Uterus (tissue), 2 donors: ENCODE data around the gene NOP16.

Experiments used
- POLR2A ChIP-seq, 2 donors: fragments of 450-650 bp; IDR thresholded peaks; one replicate each; pipeline ENCODE4 v1.6.1; 2016; ENCODE audit warnings: antibody characterized with exemption in 2 of 2, mild to moderate bottlenecking in 1 of 2, moderate library complexity in 1 of 2
- TF ChIP-seq, protein P1 (sequence below), 4 experiments: fragments of 200-600 bp in 2 of 4; fragments of 450-650 bp in 2 of 4; sonication (generic) in 2 of 4; IDR thresholded peaks; one replicate each; pipeline ENCODE4 v1.5.1; 2016 to 2019; ENCODE audit warnings: antibody characterized with exemption in 4 of 4, mild to moderate bottlenecking in 2 of 4, moderate library complexity in 1 of 4

GRCh38 chr5:176369934-176370711 is 18.3 kb downstream of the NOP16 start:
- TF ChIP-seq, protein P1, sequence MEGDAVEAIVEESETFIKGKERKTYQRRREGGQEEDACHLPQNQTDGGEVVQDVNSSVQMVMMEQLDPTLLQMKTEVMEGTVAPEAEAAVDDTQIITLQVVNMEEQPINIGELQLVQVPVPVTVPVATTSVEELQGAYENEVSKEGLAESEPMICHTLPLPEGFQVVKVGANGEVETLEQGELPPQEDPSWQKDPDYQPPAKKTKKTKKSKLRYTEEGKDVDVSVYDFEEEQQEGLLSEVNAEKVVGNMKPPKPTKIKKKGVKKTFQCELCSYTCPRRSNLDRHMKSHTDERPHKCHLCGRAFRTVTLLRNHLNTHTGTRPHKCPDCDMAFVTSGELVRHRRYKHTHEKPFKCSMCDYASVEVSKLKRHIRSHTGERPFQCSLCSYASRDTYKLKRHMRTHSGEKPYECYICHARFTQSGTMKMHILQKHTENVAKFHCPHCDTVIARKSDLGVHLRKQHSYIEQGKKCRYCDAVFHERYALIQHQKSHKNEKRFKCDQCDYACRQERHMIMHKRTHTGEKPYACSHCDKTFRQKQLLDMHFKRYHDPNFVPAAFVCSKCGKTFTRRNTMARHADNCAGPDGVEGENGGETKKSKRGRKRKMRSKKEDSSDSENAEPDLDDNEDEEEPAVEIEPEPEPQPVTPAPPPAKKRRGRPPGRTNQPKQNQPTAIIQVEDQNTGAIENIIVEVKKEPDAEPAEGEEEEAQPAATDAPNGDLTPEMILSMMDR (IDR thresholded peaks at IDR 0.05), result no peak
- no peak for TF ChIP-seq POLR2A (IDR thresholded peaks at IDR 0.05)
